Subcutaneous abdominal adipose tissue (tissue), 5 donors: ENCODE measurements around the gene GRIK4.

Source experiments
- H3K27ac ChIP-seq: one replicate; pipeline ENCODE4 v1.7.0; 2013; ENCODE audit warnings: low read depth, mild to moderate bottlenecking, inconsistent platforms, low read length, moderate library complexity
- H3K27me3 ChIP-seq, 5 donors: one replicate each; pipeline ENCODE4 v1.7.0; 2013; ENCODE audit warnings: low read length in 5 of 5, inconsistent platforms in 1 of 5; ENCODE audit not compliant: control insufficient read depth in 5 of 5, insufficient read depth in 4 of 5
- H3K36me3 ChIP-seq, 5 donors: one replicate each; pipeline ENCODE4 v1.7.0; 2013; ENCODE audit warnings: low read length in 5 of 5; ENCODE audit not compliant: control insufficient read depth in 5 of 5, insufficient read depth in 5 of 5
- H3K4me1 ChIP-seq, 5 donors: one replicate each; pipeline ENCODE4 v1.7.0; 2013; ENCODE audit warnings: low read length in 5 of 5, mild to moderate bottlenecking in 3 of 5, moderate library complexity in 1 of 5; ENCODE audit not compliant: control insufficient read depth in 5 of 5, insufficient read depth in 5 of 5
- H3K4me3 ChIP-seq, 5 donors: one replicate each; pipeline ENCODE4 v1.7.0; 2013; ENCODE audit warnings: low read length in 5 of 5, low read depth in 1 of 5
- H3K9ac ChIP-seq, 5 donors: one replicate each; pipeline ENCODE4 v1.7.0; 2013; ENCODE audit warnings: low read length in 5 of 5, mild to moderate bottlenecking in 4 of 5, moderate library complexity in 3 of 5
- H3K9me3 ChIP-seq, 5 donors: one replicate each; pipeline ENCODE4 v1.7.0; 2013; ENCODE audit warnings: low read length in 5 of 5; ENCODE audit not compliant: control insufficient read depth in 5 of 5
- donor health status: healthy.
- donor health status: healthy.
- donor health status: healthy.
- donor health status: healthy.
- donor health status: healthy.

GRIK4 gene

GRCh38 chr11:120675171-120675570 is 163.6 kb downstream of the GRIK4 start:
- H3K4me1 ChIP-seq: no peaks in the 10 kb centered on the region

GRCh38 chr11:120676991-120677390 is 165.4 kb downstream of the GRIK4 start:
- Histone ChIP-seq H3K27ac (no peak overlapping the region), H3K9ac (no peak overlapping the region), H3K4me1 (no peaks in the 10 kb centered on the region), H3K9me3 (no peaks in the 10 kb centered on the region), H3K27me3 (peaks cover 0 to 15% (median 7%) of the 10 kb centered on the region in 5 donors), H3K4me3 (no peak overlapping the region), H3K36me3 (no peaks in the 10 kb centered on the region)

More at GRCh38 chr11:120675171-120675570, 163.6 kb downstream of the GRIK4 start:
- no peaks in the 10 kb centered on the region for H3K36me3 ChIP-seq
- no peak overlapping the region for H3K27ac ChIP-seq
- H3K27me3 ChIP-seq: peaks cover 0 to 15% (median 5%) of the 10 kb centered on the region in 5 donors
- H3K9me3 ChIP-seq: no peaks in the 10 kb centered on the region
- no peak overlapping the region for H3K4me3 ChIP-seq
- H3K9ac ChIP-seq: no peak overlapping the region

GRCh38 chr11:120680322-120680721 is 168.8 kb downstream of the GRIK4 start:
- H3K36me3 ChIP-seq: no peaks in the 10 kb centered on the region
- H3K27ac ChIP-seq: no peak overlapping the region
- peaks cover 0 to under 1% (median 0%) of the 10 kb centered on the region in 5 donors for H3K4me1 ChIP-seq
- H3K9me3 ChIP-seq: no peaks in the 10 kb centered on the region
- no peak overlapping the region for H3K9ac ChIP-seq
- H3K27me3 ChIP-seq: peaks cover 0 to 13% (median 5%) of the 10 kb centered on the region in 5 donors
- H3K4me3 ChIP-seq: no peak overlapping the region

GRCh38 chr11:120681434-120682331 is 170.1 kb downstream of the GRIK4 start:
- Histone ChIP-seq H3K27me3 (peaks cover 0 to 13% (median 5%) of the 10 kb centered on the region in 5 donors), H3K36me3 (no peaks in the 10 kb centered on the region), H3K27ac (no peak overlapping the region), H3K4me1 (peaks cover 0 to 13% (median 0%) of the 10 kb centered on the region in 5 donors), H3K9ac (no peak overlapping the region), H3K9me3 (no peaks in the 10 kb centered on the region), H3K4me3 (no peak overlapping the region)

GRCh38 chr11:120682332-120682649 is 170.7 kb downstream of the GRIK4 start:
- H3K4me3 ChIP-seq: no peak overlapping the region
- no peaks in the 10 kb centered on the region for H3K36me3 ChIP-seq
- no peak overlapping the region for H3K27ac ChIP-seq
- peaks cover 0 to 13% (median 5%) of the 10 kb centered on the region in 5 donors for H3K27me3 ChIP-seq
- no peak overlapping the region for H3K9ac ChIP-seq
- H3K9me3 ChIP-seq: no peaks in the 10 kb centered on the region
- peaks cover 0 to 13% (median 0%) of the 10 kb centered on the region in 5 donors for H3K4me1 ChIP-seq

- Histone ChIP-seq H3K9me3 (no peaks in the 10 kb centered on the region), H3K9ac (no peak overlapping the region), H3K4me3 (no peak overlapping the region), H3K27me3 (peaks cover 0 to 13% (median 5%) of the 10 kb centered on the region in 5 donors), H3K36me3 (no peaks in the 10 kb centered on the region), H3K27ac (no peak overlapping the region), H3K4me1 (peaks cover 0 to 13% (median 0%) of the 10 kb centered on the region in 5 donors)
Observed at GRCh38 chr11:120682866-120683265, 171.3 kb downstream of the GRIK4 start.

- Histone ChIP-seq H3K9ac (no peak overlapping the region), H3K9me3 (no peaks in the 10 kb centered on the region), H3K4me3 (no peak overlapping the region), H3K4me1 (peaks cover 0 to 13% (median 0%) of the 10 kb centered on the region in 5 donors), H3K36me3 (no peaks in the 10 kb centered on the region), H3K27me3 (peaks cover 0 to 6% (median 4%) of the 10 kb centered on the region in 5 donors), H3K27ac (no peak overlapping the region)
Observed at GRCh38 chr11:120686516-120686915, 175.0 kb downstream of the GRIK4 start.

- Histone ChIP-seq H3K4me1 (peaks cover 0 to 13% (median 0%) of the 10 kb centered on the region in 5 donors), H3K27ac (no peak overlapping the region), H3K4me3 (no peak overlapping the region), H3K27me3 (peaks cover 0 to 8% (median 3%) of the 10 kb centered on the region in 5 donors), H3K36me3 (no peaks in the 10 kb centered on the region), H3K9ac (no peak overlapping the region), H3K9me3 (no peaks in the 10 kb centered on the region)
Observed at GRCh38 chr11:120688163-120688562, 176.6 kb downstream of the GRIK4 start.

- peaks cover 0 to 8% (median 3%) of the 10 kb centered on the region in 5 donors for H3K27me3 ChIP-seq
- no peaks in the 10 kb centered on the region for H3K9me3 ChIP-seq
- H3K27ac ChIP-seq: no peak overlapping the region
- H3K9ac ChIP-seq: no peak overlapping the region
- peaks cover 0 to 13% (median 0%) of the 10 kb centered on the region in 5 donors for H3K4me1 ChIP-seq
- no peaks in the 10 kb centered on the region for H3K36me3 ChIP-seq
- no peak overlapping the region for H3K4me3 ChIP-seq
Observed at GRCh38 chr11:120689596-120690275, 178.2 kb downstream of the GRIK4 start.

- peaks cover 0 to 11% (median 0%) of the 10 kb centered on the region in 5 donors for H3K4me1 ChIP-seq
- H3K9me3 ChIP-seq: no peaks in the 10 kb centered on the region
- no peak overlapping the region for H3K27ac ChIP-seq
- H3K36me3 ChIP-seq: no peaks in the 10 kb centered on the region
- H3K27me3 ChIP-seq: peaks cover 0 to 8% (median 3%) of the 10 kb centered on the region in 5 donors
- no peak overlapping the region for H3K9ac ChIP-seq
- H3K4me3 ChIP-seq: no peak overlapping the region
Observed at GRCh38 chr11:120690406-120690805, 178.9 kb downstream of the GRIK4 start.
